HEK293T (cell line): ENCODE measurements around the gene SYNM.

ENCODE experiments used
- ARNT ChIP-seq: fragments of 450-650 bp; IDR thresholded peaks from 2 replicates; pipeline ENCODE4 v1.6.1; 2017; ENCODE audit warnings: mild to moderate bottlenecking
- BHLHE40 ChIP-seq: fragments of 450-650 bp; IDR thresholded peaks from 2 replicates; pipeline ENCODE4 v1.6.1; 2016; ENCODE audit warnings: mild to moderate bottlenecking, moderate library complexity, borderline replicate concordance
- FOXA1 ChIP-seq: fragments of 450-650 bp; IDR thresholded peaks from 2 replicates; pipeline ENCODE4 v1.6.1; 2016; ENCODE audit warnings: mild to moderate bottlenecking
- SUZ12 ChIP-seq: fragments of 450-650 bp; IDR thresholded peaks from 2 replicates; pipeline ENCODE4 v1.6.1; 2016; ENCODE audit warnings: mild to moderate bottlenecking
- TARDBP ChIP-seq: fragments of 450-650 bp; IDR thresholded peaks from 2 replicates; pipeline ENCODE4 v1.6.1; 2016

DNA sequence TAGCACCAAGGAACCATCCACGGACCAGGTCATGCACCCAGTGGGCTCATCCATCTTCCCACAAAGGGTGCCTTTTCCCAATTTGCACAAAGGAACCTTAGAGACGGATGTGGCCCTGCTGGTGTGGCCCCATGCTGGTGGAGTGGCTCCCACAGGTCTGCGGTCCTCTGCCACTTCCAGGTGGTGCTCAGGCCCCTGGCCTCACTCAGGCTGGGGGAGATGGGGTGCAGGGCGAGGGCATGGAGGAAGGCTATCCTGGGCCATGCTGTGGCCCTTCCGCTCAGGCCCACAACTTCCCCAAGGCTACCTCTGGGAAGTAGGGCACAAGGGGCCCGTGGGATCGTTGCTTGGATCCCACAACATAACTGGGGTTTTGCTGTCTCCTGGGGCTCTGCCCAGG, 5.2 kb upstream of the SYNM start:
- no peak for TF ChIP-seq FOXA1
- TF ChIP-seq SUZ12: no peak
- no peak for TF ChIP-seq TARDBP
- no peak for TF ChIP-seq ARNT
- TF ChIP-seq BHLHE40: no peak
